ENCODE results near the gene ISLR. TPM values are rescaled to one million over a fixed set of nuclear protein-coding genes. Genes with fewer than 3 reads are reported as not detected.

ISLR gene
- total RNA-seq, 1 experiment from 2014 or later: 0.12 TPM

- no peak overlapping the region for H2AFZ ChIP-seq (ENCODE audit: low read depth, low read length, poor library complexity, severe bottlenecking)
- no peaks in the 10 kb centered on the region for H3K9me2 ChIP-seq (ENCODE audit: insufficient read depth)
- no TSS peak for BruUV-seq (replicated peaks)
- no peak for TF ChIP-seq JUND (IDR thresholded peaks at IDR 0.05)
- TF ChIP-seq ELF1 (IDR thresholded peaks at IDR 0.05; ENCODE audit: borderline replicate concordance, low read depth): no peak
- 0 out of 2 replicates have a peak overlapping the region, but pooled peaks have one; percentile 4 for H3K27ac ChIP-seq (ENCODE audit: low read depth, low read length)
- ATAC-seq: no peak
- no peak for DNase-seq (ENCODE audit: low read depth, low spot score)
- H3K4me3 ChIP-seq (replicated peaks in 1 of 2; ENCODE audit: low read depth in 1 of 2, low read length in 2 of 2): no peak overlapping the region
- ChIA-PET CTCF (no interaction called here), POLR2A (no interaction called here), RAD21 (ENCODE audit: low non-redundant PET in 1 of 2, low total read pairs in 2 of 2, uncharacterized antibody in 2 of 2, unreplicated experiment in 2 of 2) (no interaction called here)
- H3K27me3 ChIP-seq (ENCODE audit: insufficient read depth, low read length): peaks cover 35% of the 10 kb centered on the region; the same call in 1 of the 2 replicates
- H3K36me3 ChIP-seq (ENCODE audit: control insufficient read depth in 1 of 2, insufficient read depth in 2 of 2, low read length in 2 of 2): no peaks in the 10 kb centered on the region
- peak overlapping the region; percentile 46; the same call in 1 of the 2 replicates for H3K4me2 ChIP-seq (ENCODE audit: low read length)
- no peak overlapping the region for H3K9ac ChIP-seq (ENCODE audit: low read length)
- H4K20me1 ChIP-seq (ENCODE audit: insufficient read depth): no peaks in the 10 kb centered on the region
- H3K9me3 ChIP-seq (ENCODE audit: control insufficient read depth in 1 of 2, insufficient read depth in 1 of 2, low read depth in 1 of 2, low read length in 2 of 2): no peaks in the 10 kb centered on the region
- intact Hi-C loops (cut with micrococcal nuclease): no loop called here
- peaks cover 18 to 60% of the 10 kb centered on the region in 2 experiments for H3K4me1 ChIP-seq (ENCODE audit: control insufficient read depth in 1 of 2, insufficient read depth in 2 of 2, low read length in 2 of 2)
- H3K79me2 ChIP-seq (ENCODE audit: insufficient read depth, low read length): no peaks in the 10 kb centered on the region
These were observed 20.4 kb downstream of the ISLR start for GRCh38 chr15:74193905-74194304.

- Histone ChIP-seq H3K79me2 (ENCODE audit: insufficient read depth, low read length) (no peaks in the 10 kb centered on the region), H3K36me3 (ENCODE audit: control insufficient read depth in 1 of 2, insufficient read depth in 2 of 2, low read length in 2 of 2) (no peaks in the 10 kb centered on the region), H3K4me2 (ENCODE audit: low read length) (no peak overlapping the region), H3K9me2 (ENCODE audit: insufficient read depth) (no peaks in the 10 kb centered on the region), H3K9ac (ENCODE audit: low read length) (no peak overlapping the region), H3K9me3 (ENCODE audit: control insufficient read depth in 1 of 2, insufficient read depth in 1 of 2, low read depth in 1 of 2, low read length in 2 of 2) (no peaks in the 10 kb centered on the region), H3K27ac (ENCODE audit: low read depth, low read length) (no peak overlapping the region), H2AFZ (ENCODE audit: low read depth, low read length, poor library complexity, severe bottlenecking) (no peak overlapping the region), H3K4me1 (ENCODE audit: control insufficient read depth in 1 of 2, insufficient read depth in 2 of 2, low read length in 2 of 2) (peaks cover 19 to 69% of the 10 kb centered on the region in 2 experiments), H3K4me3 (replicated peaks in 1 of 2; ENCODE audit: low read depth in 1 of 2, low read length in 2 of 2) (no peak overlapping the region), H4K20me1 (ENCODE audit: insufficient read depth) (no peaks in the 10 kb centered on the region), H3K27me3 (ENCODE audit: insufficient read depth, low read length) (peaks cover 31% of the 10 kb centered on the region; the same call in 1 of the 2 replicates)
- TF ChIP-seq MAX (IDR thresholded peaks at IDR 0.05) (no peak), RAD21 (IDR thresholded peaks at IDR 0.05; ENCODE audit: low read depth) (no peak), REST (IDR thresholded peaks at IDR 0.05; ENCODE audit: low read depth) (no peak), POLR2A (IDR thresholded peaks at IDR 0.05; ENCODE audit: borderline replicate concordance, extremely low read depth, insufficient read depth, insufficient read length) (no peak), TCF7L2 (IDR thresholded peaks at IDR 0.05; ENCODE audit: borderline replicate concordance, extremely low read depth, insufficient read depth, insufficient read length) (no peak)
- intact Hi-C loops (cut with micrococcal nuclease): no loop called here
- BruUV-seq (replicated peaks): no TSS peak
- POLR2A ChIA-PET: no interaction called here
- RAD21 ChIA-PET (ENCODE audit: low non-redundant PET in 1 of 2, low total read pairs in 2 of 2, uncharacterized antibody in 2 of 2, unreplicated experiment in 2 of 2): no interaction called here
- DNase-seq (ENCODE audit: low read depth, low spot score): no peak
- ATAC-seq: no peak
- CTCF ChIA-PET: no interaction called here
These were observed 21.4 kb downstream of the ISLR start for GRCh38 chr15:74194572-74195559.

Data from HCT116 (cell line).